GM12878 (cell line): ENCODE data around the gene HSCB. TPM values are rescaled to one million over a fixed set of nuclear protein-coding genes. Genes with fewer than 3 reads are reported as not detected.
A peak's percentile ranks its signal among the peaks of the same experiment; 100 is the strongest.

ENCODE experiments used
- ATAC-seq: fragments of 200-7000 bp; cut with Tn5 transposase; 3 replicates; pipeline ENCODE4 v1.9.1; 2020; ENCODE audit warnings: mild to moderate bottlenecking, moderate library complexity
- BruUV-seq: library from RNA; stranded (reverse); fragments of 400-500 nt; replicated peaks from 2 replicates; lab custom pipeline; 2021; lab: Mats Ljungman, UMichigan
- CTCF ChIA-PET: fragments of 300-600 bp; sonication (Branson Sonifier 250); formaldehyde crosslinking; extraction: SDS; loops from one replicate; lab custom pipeline; 2021; ENCODE audit warnings: inconsistent platforms; lab: Yijun Ruan, JAX
- POLR2A ChIA-PET: fragments of 350-600 bp; formaldehyde crosslinking; extraction: SDS; loops from one replicate; lab custom pipeline; 2021; ENCODE audit warnings: inconsistent platforms; lab: Charles Lee
- RAD21 ChIA-PET: fragments of 300-600 bp; sonication (Branson Sonifier 250); formaldehyde crosslinking; loops from one replicate; lab custom pipeline; 2023; ENCODE audit warnings: antibody characterized with exemption; ENCODE audit not compliant: unreplicated experiment; lab: Charles Lee
- SMC1A ChIA-PET: fragments of 300-600 bp; sonication (Branson Sonifier 250); formaldehyde crosslinking; loops from one replicate; lab custom pipeline; 2023; ENCODE audit not compliant: unreplicated experiment, uncharacterized antibody; lab: Charles Lee
- DNase-seq: peaks from one replicate; pipeline ENCODE4 v3.0.0-alpha.2; 2011; ENCODE audit warnings: low read depth, low spot score
- FAIRE-seq: peaks from 3 replicates; lab custom pipeline; 2011; peaks lifted over from hg19 to GRCh38; lab: Jason Lieb, UNC
- H2AFZ ChIP-seq: 2 replicates; pipeline ENCODE4 v1.6.0; 2011; ENCODE audit warnings: low read depth, low read length, control low read depth; ENCODE audit not compliant: control insufficient read depth
- H3K27ac ChIP-seq: 2 replicates; pipeline ENCODE4 v1.5.1; 2011; ENCODE audit warnings: control low read depth; ENCODE audit not compliant: control insufficient read depth, insufficient read depth
- H3K27me3 ChIP-seq, 2 experiments: replicated peaks in 1 of 2; 2 replicates each; pipeline versions ENCODE4 v1.6.0 to v1.6.1; 2011; ENCODE audit warnings: low read length in 1 of 2; ENCODE audit not compliant: control insufficient read depth in 2 of 2, insufficient read depth in 2 of 2
- H3K36me3 ChIP-seq, 2 experiments: 2 replicates each; pipeline ENCODE4 v1.5.1; 2011; ENCODE audit warnings: low read length in 1 of 2; ENCODE audit not compliant: control insufficient read depth in 2 of 2, insufficient read depth in 2 of 2
- H3K4me1 ChIP-seq: 2 replicates; pipeline ENCODE4 v1.6.1; 2011; ENCODE audit warnings: mild to moderate bottlenecking, low read length, moderate library complexity, mixed read lengths; ENCODE audit not compliant: control insufficient read depth, insufficient read depth
- H3K4me2 ChIP-seq: 2 replicates; pipeline ENCODE4 v1.6.0; 2011; ENCODE audit warnings: control low read depth; ENCODE audit not compliant: control insufficient read depth, insufficient read depth
- H3K4me3 ChIP-seq: fragments of 200-600 bp; sonication (generic); 2 replicates; pipeline ENCODE4 v1.5.1; 2016
- H3K79me2 ChIP-seq: 2 replicates; pipeline ENCODE4 v1.6.0; 2011; ENCODE audit warnings: low read length; ENCODE audit not compliant: control insufficient read depth, insufficient read depth
- H3K9ac ChIP-seq: 2 replicates; pipeline ENCODE4 v1.8.0; 2011; ENCODE audit warnings: low read length, control low read depth, mixed read lengths; ENCODE audit not compliant: control insufficient read depth, insufficient read depth
- H3K9me3 ChIP-seq: replicated peaks from 3 replicates; pipeline ENCODE4 v1.5.1; 2011; ENCODE audit warnings: mild to moderate bottlenecking, low read length; ENCODE audit not compliant: control insufficient read depth, insufficient read depth
- H4K20me1 ChIP-seq: 2 replicates; pipeline ENCODE4 v1.6.0; 2011; ENCODE audit not compliant: control insufficient read depth, insufficient read depth
- ASH2L ChIP-seq: fragments of 300-600, 200-600 bp; sonication (generic); IDR thresholded peaks from 2 replicates; pipeline ENCODE4 v1.6.1; 2017; ENCODE audit warnings: low read depth, mild to moderate bottlenecking, borderline replicate concordance
- IKZF1 ChIP-seq: fragments of 450-650 bp; conservative IDR thresholded peaks from 2 replicates; pipeline ENCODE4 v1.6.1; 2017; ENCODE audit warnings: antibody characterized with exemption, mild to moderate bottlenecking
- JUNB ChIP-seq: IDR thresholded peaks from 2 replicates; pipeline ENCODE4 v1.6.1; 2016; ENCODE audit warnings: antibody characterized with exemption, mild to moderate bottlenecking
- MTA2 ChIP-seq: fragments of 450-650 bp; IDR thresholded peaks from 2 replicates; pipeline ENCODE4 v1.6.1; 2016; ENCODE audit warnings: low read depth, mild to moderate bottlenecking, moderate library complexity
- RUNX3 ChIP-seq: IDR thresholded peaks from 2 replicates; pipeline ENCODE4 v1.6.1; 2012; ENCODE audit warnings: low read length, inconsistent platforms
- SPI1 ChIP-seq: IDR thresholded peaks from 2 replicates; pipeline ENCODE4 v1.6.1; 2011; ENCODE audit warnings: low read depth, mild to moderate bottlenecking, low read length, moderate library complexity, borderline replicate concordance; ENCODE audit not compliant: insufficient read depth
- WGBS: methylation state at CpG from one replicate; pipeline ENCODE4 v1.1.6; 2016; ENCODE audit warnings: low lambda C conversion rate; ENCODE audit not compliant: insufficient replicate concordance, insufficient coverage; ENCODE audit errors: missing lambda C conversion rate; 5-methylcytosine and 5-hydroxymethylcytosine counted together
- in situ Hi-C: fragments of 300-500 bp; cut with MboI; formaldehyde crosslinking; loops from 9 replicates; pipeline ENCODE4 v1.14.3; 2018; ENCODE audit warnings: mixed read lengths
- intact Hi-C: fragments of 100-400 bp; cut with micrococcal nuclease; formaldehyde crosslinking; loops from one replicate; pipeline ENCODE4 v1.14.2; 2022; ENCODE audit not compliant: unreplicated experiment
- polyA plus RNA-seq, 11 experiments: library from polyadenylated mRNA; depleted of rRNA in 4 of 11; unstranded in 6 of 11; stranded (reverse) in 5 of 11; fragments of >200 nt; fragmentation: Nextera tagmentation in 4 of 11; fragmentation: Illumina TruSeq in 1 of 11; extraction: Ambion mirVana in 4 of 11; extraction: Trizol in 1 of 11; gene quantifications; 1 replicate in 1 of 11; 2 replicates in 10 of 11; pipeline versions ENCODE4 v1.2.1 to v1.2.3, GENCODE V29; 2011 to 2016; ENCODE audit warnings: inconsistent platforms in 2 of 11, missing spikeins in 2 of 11, low read depth in 1 of 11
- total RNA-seq, 4 experiments: library from RNA; depleted of rRNA in 3 of 4; stranded (reverse); fragments of >200 nt in 3 of 4; fragmentation: Illumina TruSeq in 1 of 4; extraction: Trizol in 1 of 4; gene quantifications; 2 replicates each; pipeline versions ENCODE4 v1.2.1 to v1.2.3, GENCODE V29; 2013 to 2021

Gene HSCB
- total and polyA plus RNA-seq, 10 of the 15 experiments (the other 5 are each of a cell fraction or from before 2014, with no cell fraction given): 10.6 to 28.4 (median 20.8) TPM

DNA sequence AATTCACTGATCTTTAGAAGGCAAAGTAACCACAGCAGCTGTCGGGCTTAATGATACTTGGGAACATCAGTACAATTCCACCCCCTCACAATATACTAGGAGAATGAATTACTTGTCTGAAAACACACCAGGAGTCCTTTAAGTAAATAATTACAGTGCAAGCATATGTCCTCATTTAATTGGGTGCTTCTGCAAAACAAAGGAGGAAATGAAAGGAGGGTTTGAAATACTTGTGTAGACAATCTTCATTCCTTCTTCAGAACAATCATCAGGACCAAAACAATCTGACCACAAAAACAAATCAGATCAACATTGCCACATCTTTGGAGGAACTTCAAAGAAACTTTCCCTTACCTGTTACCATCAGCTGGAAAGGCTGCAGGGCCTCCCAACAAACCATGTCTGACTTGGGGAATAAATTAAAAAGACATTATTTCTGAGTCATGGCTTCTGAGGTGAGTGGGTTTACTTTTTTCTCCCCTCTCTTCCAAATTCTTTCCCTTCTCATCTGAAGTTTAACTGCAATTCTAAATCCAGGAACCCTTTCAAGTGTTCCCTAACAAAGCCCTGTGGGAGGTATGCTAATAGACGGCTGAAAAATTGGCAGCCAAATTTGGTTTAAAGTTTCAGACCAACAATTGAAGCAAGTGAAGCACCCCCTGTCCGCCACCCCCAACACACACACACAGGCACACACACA lies 18.2 kb downstream of the HSCB start:
- in situ Hi-C loops (no loop called here), intact Hi-C loops (no loop called here)
- DNase-seq (peak; percentile 21), ATAC-seq (peak; percentile 69), FAIRE-seq (no peak)
- ChIA-PET RAD21 (interaction anchor here (0.9 to 2.2 kb wide), 7 partner anchors 10 to 40 kb away, joined by 3 to 22 read pairs (median 3); partner anchors contain the start of genes CCDC117 and XBP1), POLR2A (interaction anchor here (0.6 to 3.2 kb wide), 7 partner anchors 10 to 487 kb away, joined by 3 to 21 read pairs (median 4); partner anchors contain the start of genes CCDC117 and XBP1), CTCF (interaction anchor here (0.9 to 2.3 kb wide), 4 partner anchors 9 to 69 kb away, joined by 3 to 6 read pairs (median 5); no protein-coding TSS in a partner anchor), SMC1A (interaction anchor here (0.8 to 4.7 kb wide), 11 partner anchors 10 to 160 kb away, joined by 3 to 22 read pairs (median 6); partner anchors contain the start of genes CHEK2 and HSCB)
- H3K36me3 ChIP-seq: no peaks in the 10 kb centered on the region
- H3K27ac ChIP-seq: peak overlapping the region; percentile 74
- WGBS: 36% methylated on average over 3 of the region's 3 CpGs
- no peaks in the 10 kb centered on the region for H3K27me3 ChIP-seq
- H3K4me2 ChIP-seq: peak overlapping the region; percentile 81
- peaks cover 8% of the 10 kb centered on the region for H3K4me1 ChIP-seq
- peak; percentile 33; the same call in 1 of the 2 replicates for TF ChIP-seq SPI1
- no peak for TF ChIP-seq ASH2L
- peak; percentile 23; the same call in 1 of the 2 replicates for TF ChIP-seq MTA2
- TF ChIP-seq RUNX3: peak; percentile 27; the same call in 1 of the 2 replicates
- 0 out of 2 replicates have a peak, but pooled peaks have one; percentile 15 for TF ChIP-seq IKZF1
- no peak for TF ChIP-seq JUNB
- peak overlapping the region; percentile 84 for H2AFZ ChIP-seq
- no peaks in the 10 kb centered on the region for H3K79me2 ChIP-seq
- BruUV-seq: no TSS peak
- H3K9ac ChIP-seq: peak overlapping the region; percentile 36; the same call in 1 of the 2 replicates
- peak overlapping the region; percentile 44; the same call in 1 of the 2 replicates for H3K4me3 ChIP-seq
- H3K9me3 ChIP-seq: no peaks in the 10 kb centered on the region
- H4K20me1 ChIP-seq: no peaks in the 10 kb centered on the region
